MM.1S (cell line): ENCODE results near the gene LAMP1.

Source experiments
- CTCF ChIP-seq: fragments of 300-600 bp; sonication (generic); IDR thresholded peaks from 2 replicates; pipeline ENCODE4 v1.5.1; 2016; ENCODE audit warnings: antibody characterized with exemption, low read length, mixed read lengths
- EZH2phosphoT487 ChIP-seq: fragments of 300-600 bp; sonication (generic); IDR thresholded peaks from 2 replicates; pipeline ENCODE4 v1.6.1; 2018; ENCODE audit warnings: antibody characterized with exemption, low read length

- TF ChIP-seq EZH2phosphoT487: no peak
- no peak for TF ChIP-seq CTCF
These were observed 25.0 kb downstream of the LAMP1 start for GRCh38 chr13:113322043-113322461.
